K562 (cell line): ENCODE measurements around the gene PRSS27. TPM values are rescaled to one million over a fixed set of nuclear protein-coding genes. Genes with fewer than 3 reads are reported as not detected.

ENCODE experiments used
- ATAC-seq: fragments of 200-7000 bp; cut with Tn5 transposase; 3 replicates; pipeline ENCODE4 v1.9.1; 2020; ENCODE audit warnings: moderate library complexity
- BruUV-seq: library from RNA; stranded (reverse); fragments of 400-500 nt; replicated peaks from 2 replicates; lab custom pipeline; 2021; lab: Mats Ljungman, UMichigan
- CTCF ChIA-PET: fragments of 300-600 bp; formaldehyde crosslinking; extraction: SDS; loops from one replicate; lab custom pipeline; 2021; ENCODE audit warnings: low intra/inter-chr PET ratio; lab: Yijun Ruan, JAX
- POLR2A ChIA-PET: fragments of 300-600, 350-650 bp; sonication (Branson Sonifier 250); formaldehyde crosslinking; extraction: SDS; loops from one replicate; lab custom pipeline; 2021; ENCODE audit warnings: antibody characterized with exemption, inconsistent platforms; lab: Yijun Ruan, JAX
- DNase-seq, 4 experiments: peaks; one replicate each; pipeline versions ENCODE4 v3.0.0 to v3.0.0-alpha.2; 2011 to 2018; ENCODE audit warnings: low spot score in 3 of 4, mixed read lengths in 3 of 4; ENCODE audit errors: extremely low read depth in 1 of 4
- FAIRE-seq: peaks from 2 replicates; lab custom pipeline; 2011; peaks lifted over from hg19 to GRCh38; lab: Jason Lieb, UNC
- H2AFZ ChIP-seq: 2 replicates; pipeline ENCODE4 v1.6.0; 2011; ENCODE audit warnings: low read depth, low read length, control low read depth, inconsistent platforms
- H3K27ac ChIP-seq: fragments of 200-600 bp; 3 replicates; pipeline ENCODE4 v1.8.0; 2011; ENCODE audit warnings: low read depth, mild to moderate bottlenecking, control low read depth, inconsistent platforms, low read length, moderate library complexity, mixed read lengths; ENCODE audit errors: extremely low read depth
- H3K27me3 ChIP-seq, 2 experiments: fragments of 300-600 bp in 1 of 2; 2 replicates in 1 of 2; 3 replicates in 1 of 2; pipeline versions ENCODE4 v1.6.0 to v1.8.0; 2011; ENCODE audit warnings: inconsistent platforms in 2 of 2, low read length in 2 of 2, mild to moderate bottlenecking in 1 of 2, mixed read lengths in 1 of 2, moderate library complexity in 1 of 2; ENCODE audit not compliant: control insufficient read depth in 2 of 2, insufficient read depth in 2 of 2
- H3K36me3 ChIP-seq: fragments of 300-600 bp; 3 replicates; pipeline ENCODE4 v1.8.0; 2011; ENCODE audit warnings: mild to moderate bottlenecking, low read length, inconsistent platforms; ENCODE audit not compliant: control insufficient read depth, insufficient read depth
- H3K4me1 ChIP-seq, 2 experiments: fragments of 200-600 bp in 1 of 2; replicated peaks in 1 of 2; 2 replicates in 1 of 2; 3 replicates in 1 of 2; pipeline versions ENCODE4 v1.5.1 to v1.8.0; 2011; ENCODE audit warnings: inconsistent platforms in 2 of 2, low read length in 2 of 2, mild to moderate bottlenecking in 1 of 2, mixed read lengths in 1 of 2, moderate library complexity in 1 of 2; ENCODE audit not compliant: control insufficient read depth in 2 of 2, insufficient read depth in 2 of 2
- H3K4me2 ChIP-seq: 2 replicates; pipeline ENCODE4 v1.6.1; 2011; ENCODE audit warnings: low read length, control low read depth, inconsistent platforms, mixed read lengths; ENCODE audit not compliant: insufficient read depth
- H3K4me3 ChIP-seq: fragments of 200-600 bp; sonication (generic), shearing (Covaris generic); 2 replicates; pipeline ENCODE4 v1.5.1; 2016; ENCODE audit warnings: control low read depth, inconsistent platforms
- H3K79me2 ChIP-seq: fragments of 200-600 bp; 3 replicates; pipeline ENCODE4 v1.8.0; 2011; ENCODE audit warnings: low read length, inconsistent platforms; ENCODE audit not compliant: control insufficient read depth, insufficient read depth
- H3K9ac ChIP-seq, 2 experiments: 2 replicates each; pipeline versions ENCODE4 v1.6.0 to v1.6.1; 2011; ENCODE audit warnings: low read depth in 2 of 2, low read length in 2 of 2, control low read depth in 1 of 2, inconsistent platforms in 1 of 2, mild to moderate bottlenecking in 1 of 2, mixed read lengths in 1 of 2; ENCODE audit not compliant: insufficient read depth in 1 of 2
- H3K9me1 ChIP-seq: one replicate; pipeline ENCODE4 v1.6.0; 2011; ENCODE audit warnings: inconsistent platforms, mild to moderate bottlenecking, low read length, moderate library complexity; ENCODE audit not compliant: control insufficient read depth, insufficient read depth
- H3K9me3 ChIP-seq: replicated peaks from 2 replicates; pipeline ENCODE4 v1.5.1; 2011; ENCODE audit warnings: low read depth, low read length, inconsistent platforms; ENCODE audit not compliant: control insufficient read depth, insufficient read depth
- H4K20me1 ChIP-seq: replicated peaks from 2 replicates; pipeline ENCODE4 v1.6.1; 2011; ENCODE audit warnings: low read length, inconsistent platforms, mixed read lengths; ENCODE audit not compliant: control insufficient read depth, insufficient read depth
- ATF1 ChIP-seq, 2 experiments: fragments of 450-650 bp in 1 of 2; IDR thresholded peaks; 2 replicates each; pipeline ENCODE4 v1.6.1; 2016; ENCODE audit warnings: missing compliant biosample characterization in 1 of 2, missing genetic modification characterization in 1 of 2
- EZH2 ChIP-seq: IDR thresholded peaks from 2 replicates; pipeline ENCODE4 v1.6.1; 2012; ENCODE audit warnings: low read depth, mild to moderate bottlenecking, inconsistent platforms, low read length, borderline replicate concordance
- JUND ChIP-seq, 2 experiments: IDR thresholded peaks; 2 replicates in 1 of 2; 3 replicates in 1 of 2; pipeline ENCODE4 v1.6.1; 2011; ENCODE audit warnings: borderline replicate concordance in 2 of 2, low read depth in 2 of 2, low read length in 2 of 2, improper control_type of control experiment in 1 of 2, missing biosample characterization in 1 of 2, missing genetic modification characterization in 1 of 2, missing genetic modification reagents in 1 of 2
- MAFK ChIP-seq: IDR thresholded peaks from 2 replicates; pipeline ENCODE4 v1.6.1; 2011; ENCODE audit warnings: low read length, improper control_type of control experiment
- POLR2H ChIP-seq: IDR thresholded peaks from 2 replicates; pipeline ENCODE4 v1.6.1; 2016; ENCODE audit warnings: missing genetic modification characterization, low read depth, mild to moderate bottlenecking, control low read depth, missing compliant biosample characterization, moderate library complexity
- WGBS: fragments of 100-300 bp; shearing (Covaris generic); methylation state at CpG from one replicate; pipeline ENCODE4 v1.1.6; 2016; ENCODE audit warnings: low coverage, mixed read lengths; ENCODE audit not compliant: insufficient coverage; ENCODE audit errors: missing lambda C conversion rate; 5-methylcytosine and 5-hydroxymethylcytosine counted together
- in situ Hi-C: fragments of 300-500 bp; cut with MboI; formaldehyde crosslinking; loops from 4 replicates; pipeline ENCODE4 v1.15.0; 2018; ENCODE audit warnings: inconsistent platforms, mixed read lengths
- intact Hi-C: fragments of 100-400 bp; cut with micrococcal nuclease; formaldehyde crosslinking; loops from 2 replicates; pipeline ENCODE4 v1.14.2; 2022
- polyA plus RNA-seq, 8 experiments: library from polyadenylated mRNA; depleted of rRNA in 4 of 8; stranded (reverse) in 5 of 8; unstranded in 3 of 8; fragments of >200 nt; fragmentation: Nextera tagmentation in 2 of 8; fragmentation: Illumina TruSeq in 1 of 8; extraction: Ambion mirVana in 2 of 8; extraction: Trizol in 1 of 8; gene quantifications; 2 replicates each; pipeline versions ENCODE4 v1.2.1 to v1.2.3, GENCODE V29; 2011 to 2014; ENCODE audit warnings: inconsistent platforms in 1 of 8, missing spikeins in 1 of 8
- total RNA-seq, 7 experiments: library from RNA; depleted of rRNA in 6 of 7; stranded (reverse); fragments of >200 nt in 6 of 7; fragmentation: Illumina TruSeq in 2 of 7; extraction: Trizol in 2 of 7; gene quantifications; 2 replicates each; pipeline versions ENCODE4 v1.2.1 to v1.2.3, GENCODE V29; 2011 to 2021; ENCODE audit warnings: low replicate concordance in 1 of 7
- TF ChIP-seq, protein P1 (sequence below), 2 experiments: fragments of 450-650 bp in 1 of 2; IDR thresholded peaks; 2 replicates each; pipeline ENCODE4 v1.6.1; 2011 to 2017; ENCODE audit warnings: low read depth in 2 of 2, antibody characterized with exemption in 1 of 2, borderline replicate concordance in 1 of 2, low read length in 1 of 2, mild to moderate bottlenecking in 1 of 2, mixed read lengths in 1 of 2; ENCODE audit not compliant: control insufficient read depth in 1 of 2

Gene PRSS27
- total and polyA plus RNA-seq, 9 of the 15 experiments (the other 6 are each of a cell fraction or from before 2014, with no cell fraction given): 0.09 to 0.20 (median 0.17) TPM; not detected in 5

DNA sequence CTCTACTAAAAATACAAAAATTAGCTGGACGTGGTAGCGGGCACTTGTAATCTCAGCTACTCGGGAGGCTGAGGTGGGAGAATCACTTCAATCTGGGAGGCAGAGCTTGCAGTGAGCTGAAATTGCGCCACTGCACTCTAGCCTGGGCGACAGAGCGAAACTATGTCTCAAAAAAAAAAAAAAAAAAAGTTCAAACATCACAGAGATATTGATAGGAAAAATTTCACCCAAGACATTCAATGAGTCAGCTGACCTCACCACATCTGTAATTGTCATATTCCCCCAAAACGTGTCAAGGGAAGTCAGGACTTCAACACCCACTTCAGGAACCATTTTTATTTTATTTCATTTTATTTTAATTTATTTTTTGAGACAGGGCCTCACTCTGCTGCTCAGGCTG, 8.0 kb upstream of the PRSS27 start:
- in situ Hi-C loops: no loop called here
- no peak for TF ChIP-seq EZH2
- TF ChIP-seq ATF1 (CRISPR knock-in tag; IDR thresholded peaks at IDR 0.05): no peak
- TF ChIP-seq ATF1 (tag; IDR thresholded peaks at IDR 0.05): no peak
- no peak for TF ChIP-seq JUND (IDR thresholded peaks at IDR 0.05; ENCODE audit: borderline replicate concordance, low read depth, low read length)
- TF ChIP-seq JUND (tag; IDR thresholded peaks at IDR 0.05; ENCODE audit: borderline replicate concordance, low read depth, low read length): no peak
- TF ChIP-seq MAFK: no peak
- TF ChIP-seq, protein P1, sequence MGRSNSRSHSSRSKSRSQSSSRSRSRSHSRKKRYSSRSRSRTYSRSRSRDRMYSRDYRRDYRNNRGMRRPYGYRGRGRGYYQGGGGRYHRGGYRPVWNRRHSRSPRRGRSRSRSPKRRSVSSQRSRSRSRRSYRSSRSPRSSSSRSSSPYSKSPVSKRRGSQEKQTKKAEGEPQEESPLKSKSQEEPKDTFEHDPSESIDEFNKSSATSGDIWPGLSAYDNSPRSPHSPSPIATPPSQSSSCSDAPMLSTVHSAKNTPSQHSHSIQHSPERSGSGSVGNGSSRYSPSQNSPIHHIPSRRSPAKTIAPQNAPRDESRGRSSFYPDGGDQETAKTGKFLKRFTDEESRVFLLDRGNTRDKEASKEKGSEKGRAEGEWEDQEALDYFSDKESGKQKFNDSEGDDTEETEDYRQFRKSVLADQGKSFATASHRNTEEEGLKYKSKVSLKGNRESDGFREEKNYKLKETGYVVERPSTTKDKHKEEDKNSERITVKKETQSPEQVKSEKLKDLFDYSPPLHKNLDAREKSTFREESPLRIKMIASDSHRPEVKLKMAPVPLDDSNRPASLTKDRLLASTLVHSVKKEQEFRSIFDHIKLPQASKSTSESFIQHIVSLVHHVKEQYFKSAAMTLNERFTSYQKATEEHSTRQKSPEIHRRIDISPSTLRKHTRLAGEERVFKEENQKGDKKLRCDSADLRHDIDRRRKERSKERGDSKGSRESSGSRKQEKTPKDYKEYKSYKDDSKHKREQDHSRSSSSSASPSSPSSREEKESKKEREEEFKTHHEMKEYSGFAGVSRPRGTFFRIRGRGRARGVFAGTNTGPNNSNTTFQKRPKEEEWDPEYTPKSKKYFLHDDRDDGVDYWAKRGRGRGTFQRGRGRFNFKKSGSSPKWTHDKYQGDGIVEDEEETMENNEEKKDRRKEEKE (IDR thresholded peaks at IDR 0.05; ENCODE audit: borderline replicate concordance in 1 of 2, control insufficient read depth in 1 of 2, low read depth in 2 of 2, low read length in 1 of 2): no peak
- TF ChIP-seq POLR2H: no peak
- POLR2A ChIA-PET: interaction anchor here (1.0 to 1.7 kb wide), 2 partner anchors 13 to 21 kb away, joined by 3 to 4 read pairs; no protein-coding TSS in a partner anchor
- CTCF ChIA-PET: no interaction called here
- no peak for ATAC-seq
- BruUV-seq: no TSS peak
- H3K9me3 ChIP-seq: no peaks in the 10 kb centered on the region
- WGBS: 62% methylated on average over 5 of the region's 7 CpGs
- H3K4me2 ChIP-seq: no peak overlapping the region
- intact Hi-C loops: no loop called here
- no peaks in the 10 kb centered on the region for H4K20me1 ChIP-seq
- FAIRE-seq: no peak
- H3K9me1 ChIP-seq: no peaks in the 10 kb centered on the region
- no peaks in the 10 kb centered on the region for H3K79me2 ChIP-seq
- no peak for DNase-seq
- H3K4me3 ChIP-seq: no peak overlapping the region
- H2AFZ ChIP-seq: no peak overlapping the region
- no peaks in the 10 kb centered on the region for H3K27me3 ChIP-seq
- H3K36me3 ChIP-seq: no peaks in the 10 kb centered on the region
- no peak overlapping the region for H3K9ac ChIP-seq
- peaks cover 0 to 7% of the 10 kb centered on the region in 2 experiments; a peak in 1 of 5 replicates for H3K4me1 ChIP-seq
- H3K27ac ChIP-seq: no peak overlapping the region
